Prostate gland (tissue), 2 donors: ENCODE measurements around the gene OR52H1.

Source experiments
- CTCF ChIP-seq, 4 experiments: fragments of 200-600 bp in 2 of 4; fragments of 450-650 bp in 2 of 4; sonication (generic) in 2 of 4; IDR thresholded peaks; 1 replicate in 3 of 4; 2 replicates in 1 of 4; pipeline ENCODE4 v1.5.1; 2016 to 2019; ENCODE audit warnings: antibody characterized with exemption in 4 of 4, mild to moderate bottlenecking in 2 of 4, moderate library complexity in 2 of 4
- POLR2A ChIP-seq: fragments of 450-650 bp; IDR thresholded peaks from one replicate; pipeline ENCODE4 v1.6.1; 2016; ENCODE audit warnings: antibody characterized with exemption, mild to moderate bottlenecking
- POLR2AphosphoS5 ChIP-seq: sonication (generic); formaldehyde crosslinking; IDR thresholded peaks from one replicate; pipeline ENCODE4 v1.6.1; 2017; ENCODE audit warnings: antibody characterized with exemption

DNA sequence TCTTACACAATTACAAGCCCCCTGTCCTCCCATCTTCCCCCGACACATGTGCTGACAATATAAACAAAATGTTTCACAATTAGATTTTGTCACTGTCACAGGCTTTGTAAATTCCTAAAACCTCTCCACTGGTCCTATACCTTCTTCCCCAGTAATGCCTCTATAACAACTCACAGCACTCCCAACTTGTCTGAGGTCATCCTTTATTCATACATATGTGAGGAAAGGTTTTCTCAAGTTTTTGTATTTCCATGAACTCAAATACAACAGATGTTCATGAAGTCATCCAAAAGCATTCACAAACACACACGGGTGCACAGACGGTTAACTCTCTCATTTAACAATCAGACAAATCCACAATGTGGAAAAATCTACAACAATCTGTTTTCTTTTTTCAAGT lies 1.9 kb downstream of the OR52H1 start:
- TF ChIP-seq POLR2AphosphoS5 (no peak), CTCF (IDR thresholded peaks at IDR 0.05) (no peak), POLR2A (no peak)
